Stimulated activated CD8-positive, alpha-beta memory T cell treated with anti-CD3 and anti-CD28 coated beads, Interleukin-15, amount 100 ng/mL, for 48 hours (primary cell): Measurements from ENCODE around the gene SMAP2.
A peak's percentile ranks its signal among the peaks of the same experiment; 100 is the strongest.
"Not testable (repeated sequence)": the region's sequence is repeated elsewhere in the genome, so short reads cannot be mapped to it uniquely, and the experiment has no call there.

Source experiments
- DNase-seq, 2 donors: peaks; one replicate each; pipeline ENCODE4 v3.0.0-alpha.2; 2020; ENCODE audit warnings: low read depth in 2 of 2

Gene SMAP2

DNA sequence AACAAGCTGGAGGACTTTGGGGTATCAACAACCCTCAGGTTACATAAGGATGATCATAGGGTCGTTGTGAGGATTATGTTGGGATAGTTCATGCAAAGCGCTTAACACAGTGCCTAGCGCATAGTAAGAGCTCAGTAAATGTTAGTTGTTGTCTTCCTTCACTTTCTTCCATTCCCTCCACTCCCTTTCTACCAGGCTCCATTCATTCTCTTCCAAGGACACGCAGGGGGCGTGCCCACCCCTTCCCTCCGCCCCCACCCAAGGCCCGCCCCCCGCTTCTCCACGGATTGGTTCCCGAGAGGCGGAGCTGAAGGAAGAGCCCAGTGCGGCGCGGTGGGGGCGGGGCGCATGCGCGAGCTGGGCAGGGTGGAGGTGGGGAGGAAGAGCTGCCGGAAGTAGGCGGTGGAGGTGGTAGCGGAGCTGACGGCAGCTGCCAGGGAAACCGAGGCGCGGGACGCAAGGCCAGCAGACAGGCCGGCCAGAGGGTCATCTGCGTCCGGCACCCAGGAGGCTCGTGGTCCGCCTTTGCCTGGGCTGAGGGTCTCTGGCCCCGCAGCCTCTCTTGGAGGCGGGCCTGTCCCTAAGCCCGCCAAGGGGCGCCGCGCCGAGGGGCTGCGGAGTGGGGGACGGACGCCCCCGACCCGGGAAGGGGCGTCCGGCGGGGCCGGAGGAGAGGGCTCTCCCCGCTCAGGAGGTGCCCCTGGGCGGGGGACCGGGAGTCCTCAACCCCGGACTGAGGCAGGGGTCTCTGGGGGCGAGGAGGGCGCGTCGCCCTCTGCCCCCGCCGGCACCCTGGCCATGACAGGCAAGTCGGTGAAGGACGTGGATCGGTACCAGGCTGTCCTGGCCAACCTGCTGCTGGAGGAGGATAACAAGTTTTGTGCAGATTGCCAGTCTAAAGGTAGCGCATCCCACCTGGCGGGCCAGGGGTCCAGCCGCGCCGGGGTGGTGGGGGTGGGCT lies at the start of gene SMAP2:
SMAP2 (plus strand) TSS at position 405 of the 961 bp plus-strand sequence; CDS start at position 799, 394 bp downstream.
- DNase-seq = peak; percentile 96 to 97

DNA sequence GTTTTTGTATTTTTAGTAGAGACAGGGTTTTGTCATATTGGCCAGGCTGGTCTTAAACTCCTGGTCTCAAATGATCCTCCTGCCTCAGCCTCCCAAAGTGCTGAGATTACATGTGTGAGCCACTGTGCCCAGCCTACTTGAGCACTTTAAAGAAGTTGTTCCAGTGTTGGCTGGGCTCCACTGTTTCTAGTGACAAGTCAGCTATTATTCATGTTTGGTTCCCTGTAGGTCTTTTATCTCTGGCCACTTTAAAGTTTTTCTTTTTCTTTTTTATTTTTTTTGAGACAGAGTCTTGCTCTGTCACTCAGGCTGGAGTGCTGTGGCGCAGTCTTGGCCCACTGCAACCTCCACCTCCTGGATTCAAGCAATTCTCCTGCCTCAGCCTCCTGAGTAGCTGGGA lies 42.1 kb upstream of the SMAP2 start:
- not testable (repeated sequence) for DNase-seq

DNA sequence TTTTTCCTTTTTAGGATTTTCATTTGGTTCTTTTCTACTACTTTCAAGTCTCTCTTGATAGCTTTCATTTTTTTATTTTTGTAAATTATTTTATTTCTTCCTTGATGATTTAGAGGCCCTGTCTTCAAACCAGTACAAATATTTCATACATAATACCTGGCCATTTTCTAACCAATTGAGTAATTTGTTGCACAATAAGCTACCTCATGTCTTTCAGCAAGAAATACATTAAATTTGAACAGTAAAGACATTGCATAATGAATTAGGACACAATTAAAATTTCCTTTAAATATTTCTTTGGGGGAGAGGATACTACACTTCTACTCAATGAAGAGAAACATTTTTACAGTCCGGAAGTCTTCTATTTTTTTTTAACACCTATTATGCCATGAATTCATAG lies 40.8 kb upstream of the SMAP2 start:
- no peak for DNase-seq

DNA sequence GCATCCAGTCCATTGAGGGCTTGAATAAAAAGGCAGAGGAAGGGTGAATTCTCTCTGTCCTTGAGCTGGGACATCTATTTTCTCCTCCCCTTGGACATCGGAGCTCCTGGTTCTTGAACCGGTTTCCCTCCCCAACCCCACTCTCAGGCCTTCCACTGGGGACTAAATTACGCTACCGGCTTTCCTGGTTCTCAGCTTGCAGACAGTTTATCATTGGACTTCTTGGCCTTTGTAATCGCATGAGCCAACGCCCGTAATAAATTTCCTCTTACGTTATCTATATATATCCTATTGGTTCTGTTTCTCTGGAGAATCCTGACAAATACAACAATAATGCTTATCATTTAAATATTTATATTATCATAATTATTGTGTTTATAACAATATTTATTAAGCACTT lies 36.1 kb upstream of the SMAP2 start:
- DNase-seq = no peak

DNA sequence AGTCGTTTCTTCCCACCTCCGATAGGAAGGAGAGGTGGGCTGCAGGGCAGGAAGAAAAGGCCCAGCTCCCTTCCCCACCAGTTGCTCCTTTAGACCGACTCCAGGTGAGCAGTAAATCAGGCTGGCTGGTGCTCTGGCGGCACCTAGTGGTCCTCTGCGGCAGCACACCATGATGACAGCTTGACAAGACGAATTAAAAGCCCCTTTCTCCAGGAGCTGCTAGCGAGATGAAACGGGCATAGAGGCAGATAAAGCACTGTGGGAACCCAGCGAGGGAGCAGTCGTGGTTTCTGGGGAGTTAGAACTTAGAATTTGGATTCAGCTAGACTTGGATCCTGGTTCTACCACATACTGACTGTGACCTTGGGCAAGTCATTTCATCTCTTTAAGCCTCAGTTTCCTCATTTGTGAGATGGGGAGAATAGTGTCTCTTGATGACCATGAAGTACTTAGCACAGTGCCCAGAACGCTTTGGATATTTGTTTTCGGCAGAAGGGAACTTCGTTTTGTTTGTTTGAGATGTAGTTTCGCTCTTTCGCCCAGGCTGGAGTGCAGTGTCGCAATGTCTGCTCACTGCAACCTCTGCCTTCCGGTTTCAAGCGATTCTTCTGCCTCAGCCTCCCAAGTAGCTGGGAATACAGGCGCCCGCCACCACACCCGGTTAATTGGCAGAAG lies 34.6 kb upstream of the SMAP2 start:
- peak; percentile 77 to 84 for DNase-seq

DNA sequence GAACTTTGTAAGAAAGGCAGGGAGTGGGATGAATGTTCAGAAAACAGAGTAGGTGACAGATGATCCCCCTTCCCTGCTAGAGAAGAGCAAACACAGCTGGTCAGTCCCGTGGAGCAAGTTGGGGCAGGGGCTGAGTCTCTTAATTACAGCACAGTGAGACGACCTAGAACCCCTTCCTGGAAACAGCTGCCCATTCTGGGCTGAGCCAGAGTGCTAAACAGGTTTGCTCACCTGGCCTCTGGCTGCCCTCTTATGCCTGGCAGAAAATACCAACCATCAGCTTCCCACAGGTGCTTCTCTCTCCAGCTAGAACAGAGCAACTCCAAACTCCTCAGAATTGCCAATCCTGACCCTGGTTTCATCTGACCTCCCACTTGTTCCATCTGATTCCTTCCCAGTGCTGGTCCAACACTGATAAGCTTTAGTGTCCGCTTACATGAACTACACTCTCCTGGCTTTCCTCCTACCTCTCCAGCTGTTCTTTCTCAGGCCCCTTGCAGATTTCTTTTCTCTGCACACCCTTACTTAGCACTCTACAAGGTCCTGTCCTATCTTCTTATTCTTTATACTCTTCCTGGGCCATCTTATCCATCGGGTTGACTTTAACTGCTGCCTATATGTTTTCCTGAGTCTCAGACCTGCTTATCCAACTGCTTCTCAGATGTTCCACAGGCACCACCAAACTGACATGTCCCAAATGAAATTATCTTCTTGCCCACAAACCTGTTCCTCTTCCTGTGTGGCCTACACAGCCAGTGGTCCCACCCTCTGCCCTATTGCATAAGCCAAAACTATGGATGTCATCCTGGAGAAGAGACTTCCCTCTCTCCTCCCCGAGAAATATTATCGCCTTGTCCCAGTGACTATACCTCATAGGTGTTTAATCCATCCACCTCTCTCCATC lies 33.9 kb upstream of the SMAP2 start:
- no peak for DNase-seq

DNA sequence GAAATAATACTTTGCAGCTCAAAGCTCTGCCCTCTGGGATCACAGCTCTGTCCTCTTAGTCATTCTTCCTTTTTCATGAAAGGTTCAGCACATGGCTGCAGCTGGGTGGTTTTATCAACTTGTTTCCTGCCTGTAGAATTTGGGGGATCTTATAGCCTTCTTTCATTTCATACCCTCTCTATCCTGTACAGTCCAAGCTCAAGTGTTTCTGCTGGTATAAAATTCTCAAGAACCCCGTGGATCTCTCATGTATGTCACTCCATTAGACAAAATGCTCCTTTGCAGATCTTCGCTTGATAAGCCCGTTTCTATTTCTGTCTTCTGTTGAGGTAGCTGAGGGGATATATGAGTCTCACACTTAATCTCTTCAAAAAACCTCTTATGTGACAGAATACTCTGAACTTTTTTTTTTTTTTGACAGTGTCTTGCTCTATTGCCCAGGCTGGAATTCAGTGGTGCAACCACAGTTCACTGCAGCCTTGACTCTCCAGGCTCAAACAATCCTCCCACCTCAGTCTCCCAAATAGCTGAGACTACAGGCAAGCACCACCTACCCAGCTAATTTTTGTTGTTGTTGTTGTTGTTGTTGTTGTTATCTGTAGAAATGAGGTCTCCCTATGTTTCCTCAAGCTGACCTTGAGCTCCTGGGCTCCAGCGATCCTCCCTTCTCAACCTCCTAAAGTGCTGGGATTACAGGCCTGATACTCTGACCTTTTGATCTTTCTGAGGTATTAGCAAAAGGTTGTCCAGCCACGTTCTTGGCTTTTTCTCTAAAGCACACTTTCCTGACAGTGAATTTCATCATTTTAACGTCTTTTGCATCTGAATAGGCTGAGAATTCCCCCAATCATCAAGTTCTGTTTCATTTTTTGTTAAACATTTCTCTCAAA lies 31.8 kb upstream of the SMAP2 start:
- no peak for DNase-seq

DNA sequence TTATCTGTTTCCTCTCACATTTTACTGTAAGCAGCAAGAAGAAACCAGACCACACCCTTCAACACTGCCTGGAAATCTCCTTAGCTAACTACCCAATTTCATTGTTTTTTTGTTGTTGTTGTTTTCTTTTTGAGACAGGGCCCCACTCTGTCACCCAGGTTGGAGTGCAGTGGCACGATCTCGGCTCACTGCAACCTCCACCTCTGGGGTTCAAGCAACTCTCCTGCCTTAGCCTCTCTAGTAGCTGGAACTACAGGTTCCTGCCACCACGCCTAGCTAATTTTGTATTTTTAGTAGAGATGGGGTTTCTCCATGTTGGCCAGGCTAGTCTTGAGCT lies 31.2 kb upstream of the SMAP2 start:
- not testable (repeated sequence) for DNase-seq

DNA sequence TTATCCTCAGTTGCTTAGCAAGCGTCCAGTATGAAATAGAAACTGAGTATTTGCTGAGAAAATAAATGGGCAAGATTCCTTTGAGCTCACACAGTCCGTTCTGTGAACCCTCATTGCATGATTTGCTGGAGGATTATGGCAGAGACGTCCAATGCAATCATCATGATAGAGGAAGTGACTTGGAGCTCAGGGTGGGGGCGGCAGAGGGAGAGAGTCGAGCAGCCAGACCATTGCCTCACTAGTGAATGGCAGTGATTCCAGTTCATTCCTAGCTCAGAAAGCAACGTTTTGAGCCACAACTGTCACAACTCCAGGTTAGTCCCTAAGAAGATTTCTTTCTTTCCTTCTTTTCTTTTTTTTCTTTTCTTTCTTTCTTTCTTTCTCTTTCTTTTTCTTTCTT lies 28.9 kb upstream of the SMAP2 start:
- DNase-seq = peak in 1 of 2 donors; percentile 10

DNA sequence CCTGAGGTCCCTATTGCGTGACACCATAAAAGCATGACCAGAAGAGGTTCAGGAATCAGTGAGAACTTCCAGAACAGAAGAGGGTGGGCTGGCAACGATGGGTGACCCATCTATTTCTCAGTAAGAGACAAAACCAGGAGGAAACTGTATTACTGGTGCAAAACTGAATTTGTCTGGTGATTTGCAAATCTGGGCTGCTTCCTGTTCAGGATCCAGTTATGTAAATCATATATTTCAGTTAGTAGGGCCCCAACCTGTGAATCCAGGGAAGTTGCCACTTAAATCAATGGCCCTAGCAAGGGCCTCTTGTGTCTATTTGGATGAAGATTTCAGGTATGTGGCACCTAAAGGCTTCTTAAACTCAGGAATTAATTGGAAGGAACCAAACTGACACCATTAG lies 23.1 kb upstream of the SMAP2 start:
- DNase-seq = no peak

DNA sequence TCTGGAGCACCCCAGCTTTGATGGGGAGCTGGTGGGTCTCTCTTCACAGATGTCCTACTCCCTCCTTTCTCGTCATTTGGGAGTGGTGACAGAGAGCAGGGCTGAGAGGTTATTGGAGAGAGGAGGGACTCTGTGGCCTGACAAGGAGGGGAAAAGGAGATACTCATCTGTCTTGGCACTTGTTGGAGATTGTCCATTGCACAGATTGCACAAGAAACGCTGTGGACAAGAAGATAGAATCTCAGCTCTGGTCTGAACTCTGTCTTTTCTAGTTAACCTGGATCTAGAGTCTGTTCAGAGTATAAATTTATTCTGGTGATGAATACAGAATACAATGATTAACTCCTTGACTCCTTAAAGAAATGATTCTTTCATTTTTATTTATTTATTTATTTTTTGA lies 22.4 kb upstream of the SMAP2 start:
- no peak for DNase-seq

DNA sequence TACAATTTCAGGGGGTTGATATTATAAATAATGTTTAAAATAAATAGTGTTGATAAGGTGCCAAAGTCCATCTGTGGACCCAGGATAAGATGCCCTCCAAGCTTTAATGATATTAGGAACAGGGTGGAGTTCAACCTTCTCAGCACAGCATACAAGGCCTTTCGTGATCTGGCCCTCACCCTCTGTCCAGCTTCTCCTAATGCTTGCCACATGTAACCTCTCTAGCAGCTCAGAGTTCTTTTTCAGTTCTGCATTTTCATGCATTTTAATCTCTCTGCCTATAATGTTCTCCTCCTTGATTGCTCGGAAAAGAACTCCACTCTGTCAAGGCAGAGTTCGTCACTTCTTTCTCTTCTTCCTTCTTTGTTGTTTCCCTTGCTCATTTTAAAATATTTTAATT lies 21.4 kb upstream of the SMAP2 start:
- DNase-seq = no peak

DNA sequence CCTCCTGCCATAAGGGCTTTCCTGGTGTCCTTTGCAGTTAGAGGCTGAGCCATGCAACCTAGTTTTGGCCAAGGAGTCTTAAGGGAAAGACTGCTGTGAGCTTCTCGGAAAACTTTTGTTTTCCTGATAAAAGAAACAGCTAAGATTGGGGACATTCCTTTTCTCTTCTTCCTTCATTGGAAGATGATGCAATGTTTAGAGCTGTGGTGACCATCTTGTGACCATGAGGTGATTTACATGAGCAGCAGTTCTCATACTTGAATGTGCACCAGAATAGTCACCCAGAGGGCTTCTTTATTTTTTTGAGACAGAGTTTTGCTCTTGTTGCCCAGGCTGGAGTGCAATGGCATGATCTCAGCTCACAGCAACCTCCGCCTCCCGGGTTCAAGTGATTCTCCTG lies 20.4 kb upstream of the SMAP2 start:
- DNase-seq = no peak

DNA sequence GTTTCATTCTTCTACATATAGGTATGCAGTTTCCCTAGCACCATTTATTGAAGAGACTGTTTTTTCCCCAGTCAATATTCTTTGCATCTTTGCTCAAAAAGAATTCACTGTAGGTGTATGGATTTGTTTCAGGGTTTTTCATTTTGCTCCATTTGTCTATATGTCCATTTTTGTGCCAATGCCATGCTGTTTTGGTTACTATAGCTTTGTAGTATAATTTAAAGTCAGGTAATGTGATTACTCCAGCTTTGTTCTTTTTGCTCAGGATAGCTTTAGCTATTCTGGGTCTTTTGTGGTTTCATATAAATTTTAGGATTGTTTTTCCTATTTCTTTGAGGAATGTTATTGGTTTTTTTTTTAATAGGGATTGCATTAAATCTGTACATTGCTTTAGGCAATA lies 15.9 kb upstream of the SMAP2 start:
- DNase-seq = no peak

DNA sequence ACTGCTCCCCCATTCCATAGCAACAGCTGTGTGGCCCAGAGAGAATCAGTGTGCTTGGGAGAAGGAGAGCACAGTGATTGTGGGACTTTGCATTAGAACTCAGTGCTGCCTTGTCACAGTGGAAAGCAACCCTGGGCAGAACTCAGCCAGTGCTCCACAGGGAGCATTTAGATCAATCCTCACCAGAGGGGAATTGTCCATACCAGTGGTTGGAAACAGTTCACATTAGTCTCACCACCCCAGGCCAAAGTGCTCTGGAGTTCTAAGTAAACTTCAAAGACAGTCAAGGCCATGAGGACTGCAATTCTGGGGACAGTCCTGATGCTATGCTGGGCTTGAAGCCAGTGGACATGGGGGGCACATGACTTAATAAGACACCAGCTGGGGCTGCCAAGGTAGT lies 12.9 kb upstream of the SMAP2 start:
- no peak for DNase-seq

DNA sequence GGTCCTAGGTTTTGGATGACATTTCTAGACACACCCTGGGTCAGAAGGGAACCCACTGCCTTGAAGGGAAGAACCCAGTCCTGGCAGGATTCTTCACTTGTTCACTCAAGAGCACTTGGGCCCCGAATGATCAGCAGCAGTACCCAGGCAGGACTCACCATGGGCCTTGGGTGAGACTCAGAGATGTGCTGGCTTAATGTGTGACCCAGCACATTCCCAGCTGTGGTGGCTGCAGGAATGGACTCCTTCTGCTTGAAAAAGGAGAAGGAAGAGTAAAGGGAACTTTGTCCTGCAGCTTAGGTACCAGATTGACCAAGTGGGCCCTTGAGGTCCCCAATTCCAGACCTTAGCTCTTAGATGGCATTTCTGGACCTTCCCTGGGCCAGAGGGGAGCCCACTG lies 12.3 kb upstream of the SMAP2 start:
- no peak for DNase-seq

DNA sequence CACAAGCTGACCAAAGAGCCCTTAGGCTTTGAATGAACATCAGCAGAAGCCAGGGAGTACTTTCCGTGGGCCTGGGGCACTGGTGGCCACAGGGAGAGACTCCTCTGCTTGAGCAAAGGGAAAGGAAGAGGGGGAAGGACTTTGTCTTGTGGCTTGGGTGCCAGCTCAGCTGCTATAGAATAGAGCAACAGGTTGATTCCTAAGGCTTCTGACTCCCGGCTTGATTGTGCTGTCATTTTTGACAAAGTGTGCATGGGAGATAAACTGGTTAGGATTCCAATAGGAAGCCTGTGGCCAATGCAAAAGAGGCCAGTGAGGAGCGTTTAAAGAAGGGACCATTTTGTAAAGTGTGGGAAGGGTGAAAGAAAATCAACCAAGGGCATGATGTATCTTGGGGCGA lies 11.9 kb upstream of the SMAP2 start:
- DNase-seq = no peak

DNA sequence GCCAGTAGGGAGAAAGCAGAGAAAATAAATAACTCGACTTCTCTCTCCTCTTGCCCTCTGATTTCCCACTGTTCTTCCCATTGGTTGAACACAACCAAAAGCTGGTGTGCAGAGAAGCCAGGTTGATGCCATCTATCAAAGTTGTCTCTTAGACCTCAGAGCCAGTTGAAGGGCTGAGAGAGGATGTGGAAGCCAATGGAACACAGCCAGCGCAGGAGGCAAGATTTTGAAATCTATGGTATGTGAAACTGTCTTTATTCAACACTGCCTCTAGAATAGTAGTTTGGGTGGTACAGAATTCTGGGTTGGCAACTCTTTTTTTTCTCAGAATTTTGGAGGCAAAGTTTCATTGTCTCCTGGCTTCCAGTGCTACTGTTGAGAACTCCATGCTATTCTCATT lies 11.3 kb upstream of the SMAP2 start:
- DNase-seq = no peak

DNA sequence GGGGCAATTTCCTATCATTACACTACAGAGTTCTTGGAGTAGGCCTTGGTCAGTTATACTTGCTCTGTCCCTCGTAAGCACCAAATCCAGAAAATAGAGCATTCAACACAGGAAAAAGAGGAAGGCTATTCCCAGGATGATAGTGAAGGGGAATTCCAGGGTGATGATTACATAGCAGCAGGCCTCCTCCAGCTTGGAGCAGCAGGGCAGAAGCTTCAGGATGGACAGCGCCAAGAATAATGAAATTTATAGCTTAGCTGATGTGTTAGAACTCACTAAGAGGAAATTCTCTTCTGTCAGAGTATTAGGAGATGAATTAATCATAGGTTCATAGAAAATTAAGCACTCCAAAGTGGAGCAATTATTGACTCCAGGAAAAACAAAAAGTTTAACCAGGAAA lies 10.8 kb upstream of the SMAP2 start:
- DNase-seq = no peak

DNA sequence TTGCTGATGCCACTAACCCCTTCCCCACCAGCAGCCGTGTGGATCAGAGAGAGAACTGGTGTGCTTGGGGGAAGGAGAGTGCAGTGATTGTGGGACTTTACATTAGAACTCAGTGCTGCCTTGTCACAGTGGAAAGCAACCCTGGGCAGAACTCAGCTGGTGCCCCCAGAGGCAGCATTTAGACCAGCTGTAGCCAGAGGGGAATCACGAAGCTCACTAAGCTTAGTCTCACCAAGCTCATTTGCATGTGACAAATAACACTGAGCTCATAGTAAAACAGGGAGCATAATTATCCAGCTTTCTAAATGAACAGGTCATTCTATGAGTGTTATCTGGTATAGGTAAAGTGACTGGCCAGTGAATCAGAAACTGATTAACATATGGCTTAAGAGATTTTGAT lies 9.8 kb upstream of the SMAP2 start:
- peak in 1 of 2 donors; percentile 28 for DNase-seq

DNA sequence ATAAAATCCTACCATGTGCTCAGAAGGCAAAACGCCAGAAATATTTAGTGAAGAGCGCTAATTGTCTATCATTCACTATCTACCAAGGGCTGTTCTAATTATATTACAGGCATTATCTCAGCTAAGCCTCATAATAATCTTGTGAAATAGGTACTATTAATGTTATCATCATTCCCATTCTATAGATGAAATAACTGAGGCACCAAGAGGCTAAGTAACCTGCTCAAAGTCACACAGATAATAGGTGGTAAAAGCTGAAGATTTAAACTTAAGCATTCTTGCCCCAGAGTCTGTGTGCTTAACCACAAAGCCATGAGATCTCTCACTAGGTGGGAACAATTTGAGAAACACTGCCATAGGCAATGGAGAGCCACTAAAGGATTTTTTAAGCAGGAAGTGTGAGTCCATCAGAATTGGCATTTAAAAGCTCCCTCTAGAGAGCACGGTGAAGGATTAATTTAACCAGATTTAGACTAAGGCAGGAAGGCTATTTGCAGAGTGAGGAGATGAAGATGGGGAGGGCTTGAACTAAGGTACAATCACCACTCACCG lies 1.7 kb upstream of the SMAP2 start:
- no peak for DNase-seq
